OCI-LY7 (cell line): ENCODE measurements around the gene VPS13C. TPM values are rescaled to one million over a fixed set of nuclear protein-coding genes. Genes with fewer than 3 reads are reported as not detected.

Experiments
- BruUV-seq: library from RNA; stranded (reverse); fragments of 400-500 nt; replicated peaks from 2 replicates; lab custom pipeline; 2021; lab: Mats Ljungman, UMichigan
- CTCF ChIA-PET: fragments of 300-600 bp; sonication (Branson Sonifier 250); formaldehyde crosslinking; loops from one replicate; lab custom pipeline; 2022; ENCODE audit warnings: antibody characterized with exemption; ENCODE audit not compliant: unreplicated experiment; lab: Charles Lee
- POLR2A ChIA-PET: fragments of 300-600 bp; sonication (Branson Sonifier 250); formaldehyde crosslinking; loops from one replicate; lab custom pipeline; 2022; ENCODE audit warnings: antibody characterized with exemption; lab: Charles Lee
- DNase-seq: peaks from one replicate; pipeline ENCODE4 v3.0.0-alpha.2; 2015; ENCODE audit warnings: low spot score
- H2AFZ ChIP-seq: fragments of 200-600 bp; sonication (generic), shearing (Covaris generic); 2 replicates; pipeline ENCODE4 v1.6.1; 2014; ENCODE audit warnings: mild to moderate bottlenecking, antibody characterized with exemption, low read length, moderate library complexity
- H3K27ac ChIP-seq: fragments of 200-600 bp; sonication (generic); 2 replicates; pipeline ENCODE4 v1.5.1; 2014; ENCODE audit warnings: mixed run types, low read depth, mild to moderate bottlenecking, moderate library complexity, low read length, inconsistent platforms; ENCODE audit not compliant: poor library complexity, severe bottlenecking
- H3K36me3 ChIP-seq: fragments of 200-600 bp; sonication (generic); 2 replicates; pipeline ENCODE4 v1.6.1; 2014; ENCODE audit warnings: mild to moderate bottlenecking, antibody characterized with exemption, low read length, moderate library complexity, mixed read lengths; ENCODE audit not compliant: insufficient read depth
- H3K4me1 ChIP-seq: fragments of 200-600 bp; sonication (generic); 2 replicates; pipeline ENCODE4 v1.5.1; 2014; ENCODE audit warnings: mild to moderate bottlenecking, low read length; ENCODE audit not compliant: insufficient read depth, poor library complexity, severe bottlenecking
- H3K4me2 ChIP-seq: fragments of 200-600 bp; sonication (generic); 2 replicates; pipeline ENCODE4 v1.6.1; 2014; ENCODE audit warnings: mild to moderate bottlenecking, low read length
- H3K4me3 ChIP-seq: fragments of 200-600 bp; sonication (generic); 2 replicates; pipeline ENCODE4 v1.5.1; 2014; ENCODE audit warnings: mild to moderate bottlenecking, low read depth, low read length; ENCODE audit not compliant: poor library complexity, severe bottlenecking
- H3K79me2 ChIP-seq: fragments of 200-600 bp; sonication (generic); 2 replicates; pipeline ENCODE4 v1.6.1; 2016; ENCODE audit warnings: low read depth, mild to moderate bottlenecking, low read length, moderate library complexity, mixed read lengths; ENCODE audit not compliant: insufficient read depth
- H3K9me2 ChIP-seq: fragments of 200-600 bp; sonication (generic); 2 replicates; pipeline ENCODE4 v1.6.1; 2016; ENCODE audit warnings: mild to moderate bottlenecking, low read length, mixed read lengths; ENCODE audit not compliant: insufficient read depth
- H3K9me3 ChIP-seq: fragments of 200-600 bp; sonication (generic); 2 replicates; pipeline ENCODE4 v1.6.1; 2014; ENCODE audit warnings: mild to moderate bottlenecking, mixed run types, low read length, mixed read lengths
- H4K20me1 ChIP-seq: fragments of 200-600 bp; sonication (generic); 2 replicates; pipeline ENCODE4 v1.6.1; 2014; ENCODE audit warnings: mild to moderate bottlenecking, antibody characterized with exemption, low read length, moderate library complexity, mixed read lengths; ENCODE audit not compliant: insufficient read depth
- CTCF ChIP-seq: fragments of 200-600 bp; sonication (generic); conservative IDR thresholded peaks from 2 replicates; pipeline ENCODE4 v1.5.1; 2014; ENCODE audit warnings: mild to moderate bottlenecking, antibody characterized with exemption, low read length, moderate library complexity, mixed read lengths
- EZH2phosphoT487 ChIP-seq: fragments of 200-600 bp; sonication (generic); IDR thresholded peaks from 2 replicates; pipeline ENCODE4 v1.6.1; 2018; ENCODE audit warnings: low read depth, borderline replicate concordance, mild to moderate bottlenecking, mixed run types, antibody characterized with exemption, low read length, moderate library complexity, mixed read lengths
- intact Hi-C: fragments of 100-400 bp; cut with micrococcal nuclease; formaldehyde crosslinking; loops from one replicate; pipeline ENCODE4 v1.10.0; 2022; ENCODE audit not compliant: unreplicated experiment
- total RNA-seq, 2 experiments: library from RNA; depleted of rRNA in 1 of 2; stranded (reverse); fragments of >200 nt in 1 of 2; shearing (Covaris generic) in 1 of 2; gene quantifications; 2 replicates each; pipeline ENCODE4 v1.2.3, GENCODE V29; 2014 to 2022

VPS13C gene
- total RNA-seq, 2 experiments from 2014 or later, result 44.4 to 60.6 TPM

- no peaks in the 10 kb centered on the region for H4K20me1 ChIP-seq
- DNase-seq, result no peak
- H3K27ac ChIP-seq, result no peak overlapping the region
- no peaks in the 10 kb centered on the region for H3K79me2 ChIP-seq
- H3K9me3 ChIP-seq, result no peaks in the 10 kb centered on the region
- H3K4me1 ChIP-seq, result no peaks in the 10 kb centered on the region
- BruUV-seq, result no TSS peak
- no peak overlapping the region for H2AFZ ChIP-seq
- no peak overlapping the region for H3K4me2 ChIP-seq
- intact Hi-C loops, result no loop called here
- no peaks in the 10 kb centered on the region for H3K36me3 ChIP-seq
- TF ChIP-seq EZH2phosphoT487, result no peak
- TF ChIP-seq CTCF, result no peak
- no peaks in the 10 kb centered on the region for H3K9me2 ChIP-seq
- POLR2A ChIA-PET, result no interaction called here
- H3K4me3 ChIP-seq, result no peak overlapping the region
- CTCF ChIA-PET, result no interaction called here
Observed at GRCh38 chr15:61841466-61841865, 218.8 kb downstream of the VPS13C start.

- ChIA-PET POLR2A (interaction anchor here (0.7 kb wide), 1 partner anchor 105 kb away, joined by 8 read pairs; no protein-coding TSS in a partner anchor), CTCF (no interaction called here)
- no peak for DNase-seq
- Histone ChIP-seq H3K4me2 (no peak overlapping the region), H3K4me1 (no peaks in the 10 kb centered on the region), H3K27ac (no peak overlapping the region), H3K4me3 (no peak overlapping the region), H3K36me3 (no peaks in the 10 kb centered on the region), H3K9me2 (no peaks in the 10 kb centered on the region), H4K20me1 (no peaks in the 10 kb centered on the region), H3K79me2 (no peaks in the 10 kb centered on the region), H3K9me3 (no peaks in the 10 kb centered on the region), H2AFZ (no peak overlapping the region)
- no TSS peak for BruUV-seq
- intact Hi-C loops, result no loop called here
- TF ChIP-seq EZH2phosphoT487 (no peak), CTCF (no peak)
Observed at GRCh38 chr15:61840090-61840489, 220.2 kb downstream of the VPS13C start.

DNA sequence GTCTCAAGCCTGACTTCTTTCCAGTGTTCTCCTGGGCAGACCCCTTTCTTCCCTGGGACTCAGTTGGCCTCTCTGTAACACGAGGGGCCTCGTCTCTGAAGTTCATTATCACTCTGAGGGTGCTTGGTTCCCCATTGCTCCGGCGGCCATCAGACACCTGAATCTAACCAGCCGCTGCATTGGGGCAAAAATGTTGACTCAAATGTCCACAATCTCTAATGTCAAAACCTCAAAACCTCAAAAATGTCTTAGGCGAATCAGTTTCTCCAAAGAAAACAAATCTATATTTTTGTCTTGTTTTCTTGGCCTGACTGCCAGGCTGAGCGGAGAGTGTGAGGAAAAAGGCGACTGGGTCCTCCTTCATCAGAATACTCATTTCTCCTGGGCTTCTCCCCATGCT, 220.7 kb downstream of the VPS13C start:
- H3K4me3 ChIP-seq, result no peak overlapping the region
- intact Hi-C loops, result loop anchor here (5.0 to 10.0 kb wide), 3 partner anchors 205 to 672 kb away; no protein-coding TSS in a partner anchor
- BruUV-seq, result no TSS peak
- no peak overlapping the region for H2AFZ ChIP-seq
- no peaks in the 10 kb centered on the region for H3K79me2 ChIP-seq
- H3K36me3 ChIP-seq, result no peaks in the 10 kb centered on the region
- no peaks in the 10 kb centered on the region for H3K9me3 ChIP-seq
- no peaks in the 10 kb centered on the region for H4K20me1 ChIP-seq
- no peak for DNase-seq
- no peaks in the 10 kb centered on the region for H3K4me1 ChIP-seq
- CTCF ChIA-PET, result no interaction called here
- POLR2A ChIA-PET, result no interaction called here
- TF ChIP-seq CTCF, result no peak
- TF ChIP-seq EZH2phosphoT487, result no peak
- no peak overlapping the region for H3K4me2 ChIP-seq
- H3K9me2 ChIP-seq, result no peaks in the 10 kb centered on the region
- H3K27ac ChIP-seq, result no peak overlapping the region
